Sigmoid colon (tissue), 7 donors: Measurements from ENCODE around the gene CPSF4L. TPM values are rescaled to one million over a fixed set of nuclear protein-coding genes. Genes with fewer than 3 reads are reported as not detected.
A peak's percentile ranks its signal among the peaks of the same experiment; 100 is the strongest.

Experiments
- DNase-seq: peaks from one replicate; pipeline ENCODE4 v3.0.0-alpha.2; 2019
- H3K27ac ChIP-seq, 4 donors: fragments of 200-600 bp; sonication (generic); one replicate each; pipeline ENCODE4 v1.5.1; 2016 to 2019; ENCODE audit warnings: mild to moderate bottlenecking in 1 of 4
- H3K27me3 ChIP-seq, 3 donors: fragments of 200-600 bp; sonication (generic); one replicate each; pipeline ENCODE4 v1.5.1; 2019; ENCODE audit warnings: mild to moderate bottlenecking in 1 of 3
- H3K36me3 ChIP-seq, 4 donors: fragments of 200-600 bp; sonication (generic); one replicate each; pipeline ENCODE4 v1.5.1; 2016 to 2019
- H3K4me1 ChIP-seq, 4 donors: fragments of 200-600 bp; sonication (generic); one replicate each; pipeline ENCODE4 v1.5.1; 2017 to 2019
- H3K4me3 ChIP-seq, 4 donors: fragments of 200-600 bp; sonication (generic); one replicate each; pipeline ENCODE4 v1.5.1; 2017 to 2019; ENCODE audit warnings: mild to moderate bottlenecking in 2 of 4, moderate library complexity in 1 of 4
- H3K9me3 ChIP-seq, 4 donors: fragments of 200-600 bp in 3 of 4; sonication (generic) in 3 of 4; one replicate each; pipeline versions ENCODE4 v1.5.1 to v1.6.1; 2013 to 2019
- CTCF ChIP-seq, 4 experiments: fragments of 450-650 bp in 3 of 4; fragments of 200-600 bp in 1 of 4; IDR thresholded peaks; one replicate each; pipeline ENCODE4 v1.5.1; 2016 to 2019; ENCODE audit warnings: antibody characterized with exemption in 4 of 4, mild to moderate bottlenecking in 3 of 4, moderate library complexity in 2 of 4
- EP300 ChIP-seq, 4 donors: sonication (generic); formaldehyde crosslinking; IDR thresholded peaks; one replicate each; pipeline ENCODE4 v1.6.1; 2017; ENCODE audit warnings: antibody characterized with exemption in 4 of 4
- POLR2A ChIP-seq, 2 donors: fragments of 450-650 bp; IDR thresholded peaks; one replicate each; pipeline ENCODE4 v1.6.1; 2016; ENCODE audit warnings: antibody characterized with exemption in 2 of 2, mild to moderate bottlenecking in 2 of 2, moderate library complexity in 2 of 2
- POLR2AphosphoS5 ChIP-seq, 4 donors: sonication (generic); formaldehyde crosslinking; IDR thresholded peaks; one replicate each; pipeline ENCODE4 v1.6.1; 2017; ENCODE audit warnings: antibody characterized with exemption in 4 of 4
- WGBS, 2 donors: extraction: QIAGEN DNeasy Blood & Tissue Kit; methylation state at CpG; one replicate each; pipeline ENCODE4 v1.1.7; 2013; 5-methylcytosine and 5-hydroxymethylcytosine counted together
- intact Hi-C: fragments of 100-400 bp; cut with DNase I; formaldehyde crosslinking; loops from one replicate; pipeline ENCODE4 v1.15.1; 2023
- polyA plus RNA-seq, 3 donors: library from polyadenylated mRNA; stranded (reverse); fragments of 200-250 nt; gene quantifications; one replicate each; pipeline ENCODE4 v1.2.3, GENCODE V29; 2013
- total RNA-seq, 4 donors: library from RNA; depleted of rRNA; stranded (reverse); fragments of >200 nt; gene quantifications; one replicate each; pipeline ENCODE4 v1.1.0, GENCODE V29; 2016
- donor health status: healthy with polysubstance abuse.
- donor health status: Bipolar disorder and iron deficiency.
- donor health status: healthy.

Gene CPSF4L
- total and polyA plus RNA-seq, 7 donors = not detected

GRCh38 chr17:73283250-73283649 is 21.6 kb upstream of the CPSF4L start:
- WGBS, 2 donors = 91 to 93% methylated on average over 5 of the region's 5 CpGs
- H3K27ac ChIP-seq = peak overlapping the region; percentile 32 to 100 (median 86)
- H3K4me1 ChIP-seq = peaks cover 0 to 88% (median 79%) of the 10 kb centered on the region in 4 donors
- no peak overlapping the region for H3K4me3 ChIP-seq
- TF ChIP-seq CTCF (IDR thresholded peaks at IDR 0.05) = no peak
- no peak for TF ChIP-seq EP300 (IDR thresholded peaks at IDR 0.05)
- no peak for TF ChIP-seq POLR2AphosphoS5 (IDR thresholded peaks at IDR 0.05)
- no peak for TF ChIP-seq POLR2A (IDR thresholded peaks at IDR 0.05)
- no peaks in the 10 kb centered on the region for H3K9me3 ChIP-seq
- no peak for DNase-seq
- intact Hi-C loops = no loop called here
- H3K27me3 ChIP-seq = no peaks in the 10 kb centered on the region
- peaks cover 0 to 28% (median 14%) of the 10 kb centered on the region in 4 donors for H3K36me3 ChIP-seq

- Histone ChIP-seq H3K9me3 (no peaks in the 10 kb centered on the region), H3K27ac (peak overlapping the region in 3 of 4 donors; percentile 20 to 100 (median 92)), H3K4me1 (peaks cover 0 to 87% (median 79%) of the 10 kb centered on the region in 4 donors), H3K36me3 (peaks cover 0 to 28% (median 14%) of the 10 kb centered on the region in 4 donors), H3K4me3 (no peak overlapping the region), H3K27me3 (no peaks in the 10 kb centered on the region)
- intact Hi-C loops = no loop called here
- no peak for TF ChIP-seq POLR2A (IDR thresholded peaks at IDR 0.05)
- TF ChIP-seq EP300 (IDR thresholded peaks at IDR 0.05) = no peak
- no peak for TF ChIP-seq POLR2AphosphoS5 (IDR thresholded peaks at IDR 0.05)
- TF ChIP-seq CTCF (IDR thresholded peaks at IDR 0.05) = no peak
- WGBS, 2 donors = 89 to 92% methylated on average over 9 of the region's 9 CpGs
- no peak for DNase-seq
Measured at GRCh38 chr17:73282629-73283028, 20.9 kb upstream of the CPSF4L start.

GRCh38 chr17:73281928-73282327 is 20.2 kb upstream of the CPSF4L start:
- WGBS, 2 donors = 69 to 79% methylated on average over 7 of the region's 7 CpGs
- no peak overlapping the region for H3K4me3 ChIP-seq
- peak overlapping the region in 3 of 4 donors; percentile 20 to 100 (median 92) for H3K27ac ChIP-seq
- DNase-seq = no peak
- intact Hi-C loops = no loop called here
- peaks cover 0 to 83% (median 74%) of the 10 kb centered on the region in 4 donors for H3K4me1 ChIP-seq
- TF ChIP-seq POLR2AphosphoS5 (IDR thresholded peaks at IDR 0.05) (no peak), POLR2A (IDR thresholded peaks at IDR 0.05) (no peak), CTCF (IDR thresholded peaks at IDR 0.05) (no peak), EP300 (IDR thresholded peaks at IDR 0.05) (no peak)
- H3K27me3 ChIP-seq = no peaks in the 10 kb centered on the region
- H3K36me3 ChIP-seq = peaks cover 0 to 28% (median 14%) of the 10 kb centered on the region in 4 donors
- no peaks in the 10 kb centered on the region for H3K9me3 ChIP-seq

GRCh38 chr17:73280191-73280590 is 18.5 kb upstream of the CPSF4L start:
- WGBS, 2 donors = 95 to 96% methylated on average over 12 of the region's 12 CpGs
- TF ChIP-seq POLR2A (IDR thresholded peaks at IDR 0.05) (no peak), EP300 (IDR thresholded peaks at IDR 0.05) (no peak), POLR2AphosphoS5 (IDR thresholded peaks at IDR 0.05) (no peak), CTCF (IDR thresholded peaks at IDR 0.05) (no peak)
- no peaks in the 10 kb centered on the region for H3K27me3 ChIP-seq
- H3K9me3 ChIP-seq = no peaks in the 10 kb centered on the region
- intact Hi-C loops = no loop called here
- peaks cover 0 to 66% (median 57%) of the 10 kb centered on the region in 4 donors for H3K4me1 ChIP-seq
- peaks cover 0 to 15% (median 4%) of the 10 kb centered on the region in 4 donors for H3K36me3 ChIP-seq
- no peak for DNase-seq
- peak overlapping the region in 3 of 4 donors; percentile 79 to 83 (median 82) for H3K27ac ChIP-seq
- no peak overlapping the region for H3K4me3 ChIP-seq

GRCh38 chr17:73279704-73280103 is 18.0 kb upstream of the CPSF4L start:
- H3K36me3 ChIP-seq = peaks cover 0 to 10% (median under 1%) of the 10 kb centered on the region in 4 donors
- peak overlapping the region; percentile 77 to 83 (median 80) for H3K27ac ChIP-seq
- H3K4me3 ChIP-seq = no peak overlapping the region
- intact Hi-C loops = loop anchor here (5.0 kb wide), 1 partner anchor 33 kb away; the partner anchor contains the start of gene CDC42EP4
- 69 to 82% methylated on average over 7 of the region's 7 CpGs for WGBS, 2 donors
- no peak for TF ChIP-seq POLR2A (IDR thresholded peaks at IDR 0.05)
- no peak for TF ChIP-seq CTCF (IDR thresholded peaks at IDR 0.05)
- no peak for TF ChIP-seq POLR2AphosphoS5 (IDR thresholded peaks at IDR 0.05)
- TF ChIP-seq EP300 (IDR thresholded peaks at IDR 0.05) = no peak
- no peaks in the 10 kb centered on the region for H3K9me3 ChIP-seq
- no peaks in the 10 kb centered on the region for H3K27me3 ChIP-seq
- H3K4me1 ChIP-seq = peaks cover 0 to 61% (median 52%) of the 10 kb centered on the region in 4 donors
- DNase-seq = no peak
